HCT116 (cell line): ENCODE data around the gene ERICH6B. TPM values are rescaled to one million over a fixed set of nuclear protein-coding genes. Genes with fewer than 3 reads are reported as not detected.

ENCODE experiments used
- ATAC-seq: fragments of 200-7000 bp; cut with Tn5 transposase; 2 replicates; pipeline ENCODE4 v1.9.1; 2020; ENCODE audit warnings: mild to moderate bottlenecking, moderate library complexity
- BruUV-seq: library from RNA; stranded (reverse); fragments of 400-500 nt; replicated peaks from 2 replicates; lab custom pipeline; 2021; lab: Mats Ljungman, UMichigan
- CTCF ChIA-PET: fragments of 300-600 bp; sonication (Branson Sonifier 250); formaldehyde crosslinking; loops from one replicate; lab custom pipeline; 2021; ENCODE audit warnings: antibody characterized with exemption; lab: Charles Lee
- POLR2A ChIA-PET: fragments of 300-600, 350-600 bp; sonication (Branson Sonifier 250); formaldehyde crosslinking; loops from one replicate; lab custom pipeline; 2021; ENCODE audit warnings: antibody characterized with exemption; lab: Charles Lee
- RAD21 ChIA-PET, 2 experiments: fragments of 300-600 bp; sonication (Branson Sonifier 250); formaldehyde crosslinking; loops; one replicate each; lab custom pipeline; 2023; ENCODE audit warnings: low total read pairs in 2 of 2; ENCODE audit not compliant: uncharacterized antibody in 2 of 2, unreplicated experiment in 2 of 2, low non-redundant PET in 1 of 2; lab: Charles Lee
- DNase-seq: peaks from one replicate; pipeline ENCODE4 v3.0.0-alpha.2; 2010; ENCODE audit warnings: low read depth, low spot score
- H2AFZ ChIP-seq: fragments of 200-600 bp; shearing (Covaris generic), sonication (generic); 2 replicates; pipeline ENCODE4 v1.6.1; 2017; ENCODE audit warnings: low read depth, mixed run types, mixed read lengths, antibody characterized with exemption, low read length; ENCODE audit not compliant: poor library complexity, severe bottlenecking
- H3K27ac ChIP-seq: 2 replicates; pipeline ENCODE4 v1.5.1; 2012; ENCODE audit warnings: low read depth, low read length
- H3K27me3 ChIP-seq: fragments of 200-600 bp; sonication (generic); 2 replicates; pipeline ENCODE4 v1.6.1; 2016; ENCODE audit warnings: mixed run types, low read length, mixed read lengths; ENCODE audit not compliant: insufficient read depth
- H3K36me3 ChIP-seq, 2 experiments: fragments of 200-500 bp in 1 of 2; fragments of 200-600 bp in 1 of 2; sonication (Bioruptor generic) in 1 of 2; sonication (generic) in 1 of 2; 2 replicates each; pipeline versions ENCODE4 v1.5.1 to v1.6.1; 2014 to 2016; ENCODE audit warnings: low read length in 2 of 2, inconsistent platforms in 1 of 2, mixed read lengths in 1 of 2, mixed run types in 1 of 2; ENCODE audit not compliant: insufficient read depth in 2 of 2, control insufficient read depth in 1 of 2
- H3K4me1 ChIP-seq, 2 experiments: fragments of 200-600 bp in 1 of 2; sonication (generic) in 1 of 2; 2 replicates each; pipeline versions ENCODE4 v1.5.1 to v1.6.1; 2012 to 2017; ENCODE audit warnings: low read length in 2 of 2, inconsistent platforms in 1 of 2, mild to moderate bottlenecking in 1 of 2, mixed read lengths in 1 of 2, mixed run types in 1 of 2, moderate library complexity in 1 of 2; ENCODE audit not compliant: insufficient read depth in 2 of 2, control insufficient read depth in 1 of 2
- H3K4me2 ChIP-seq: fragments of 200-600 bp; sonication (generic); 2 replicates; pipeline ENCODE4 v1.6.1; 2017; ENCODE audit warnings: mixed run types, low read length, mixed read lengths
- H3K4me3 ChIP-seq, 2 experiments: fragments of 200-600 bp in 1 of 2; sonication (generic) in 1 of 2; replicated peaks in 1 of 2; 2 replicates each; pipeline ENCODE4 v1.5.1; 2011 to 2016; ENCODE audit warnings: low read length in 2 of 2, control low read depth in 1 of 2, low read depth in 1 of 2, mild to moderate bottlenecking in 1 of 2, mixed read lengths in 1 of 2, mixed run types in 1 of 2
- H3K79me2 ChIP-seq: fragments of 200-600 bp; sonication (generic); 2 replicates; pipeline ENCODE4 v1.6.1; 2017; ENCODE audit warnings: mild to moderate bottlenecking, mixed run types, low read length, moderate library complexity, mixed read lengths; ENCODE audit not compliant: insufficient read depth
- H3K9ac ChIP-seq: fragments of 200-600 bp; sonication (generic); 2 replicates; pipeline ENCODE4 v1.6.1; 2016; ENCODE audit warnings: low read length, mixed read lengths
- H3K9me2 ChIP-seq: fragments of 200-600 bp; sonication (generic), shearing (Covaris generic); 2 replicates; pipeline ENCODE4 v1.6.1; 2017; ENCODE audit warnings: mixed run types, mild to moderate bottlenecking, moderate library complexity; ENCODE audit not compliant: insufficient read depth
- H3K9me3 ChIP-seq, 2 experiments: fragments of 200-500 bp in 1 of 2; fragments of 200-600 bp in 1 of 2; sonication (Bioruptor generic) in 1 of 2; sonication (generic) in 1 of 2; 2 replicates each; pipeline ENCODE4 v1.6.1; 2014 to 2017; ENCODE audit warnings: low read length in 2 of 2, mixed read lengths in 2 of 2, inconsistent platforms in 1 of 2, low read depth in 1 of 2, mild to moderate bottlenecking in 1 of 2, mixed run types in 1 of 2, moderate library complexity in 1 of 2; ENCODE audit not compliant: control insufficient read depth in 1 of 2, insufficient read depth in 1 of 2
- H4K20me1 ChIP-seq: fragments of 200-600 bp; sonication (generic), shearing (Covaris generic); 2 replicates; pipeline ENCODE4 v1.6.1; 2017; ENCODE audit warnings: mixed run types, mild to moderate bottlenecking, moderate library complexity; ENCODE audit not compliant: insufficient read depth
- CBX3 ChIP-seq: IDR thresholded peaks from 2 replicates; pipeline ENCODE4 v1.6.1; 2012; ENCODE audit warnings: low read depth
- CEBPB ChIP-seq: IDR thresholded peaks from 2 replicates; pipeline ENCODE4 v1.6.1; 2012; ENCODE audit warnings: low read depth
- EGR1 ChIP-seq: IDR thresholded peaks from 2 replicates; pipeline ENCODE4 v1.6.1; 2012; ENCODE audit warnings: low read depth
- FOSL1 ChIP-seq: IDR thresholded peaks from 2 replicates; pipeline ENCODE4 v1.6.1; 2012; ENCODE audit warnings: low read depth
- POLR2A ChIP-seq: IDR thresholded peaks from 2 replicates; pipeline ENCODE4 v1.7.0; 2011; ENCODE audit warnings: borderline replicate concordance; ENCODE audit not compliant: insufficient read depth, insufficient read length; ENCODE audit errors: extremely low read depth
- RAD21 ChIP-seq: IDR thresholded peaks from 2 replicates; pipeline ENCODE4 v1.6.1; 2012; ENCODE audit warnings: low read depth, mild to moderate bottlenecking
- SRF ChIP-seq: IDR thresholded peaks from 2 replicates; pipeline ENCODE4 v1.6.1; 2012; ENCODE audit warnings: low read depth
- TCF7L2 ChIP-seq: IDR thresholded peaks from 2 replicates; pipeline ENCODE4 v1.7.0; 2011; ENCODE audit warnings: borderline replicate concordance, inconsistent platforms; ENCODE audit not compliant: insufficient read depth, insufficient read length; ENCODE audit errors: extremely low read depth
- YY1 ChIP-seq: IDR thresholded peaks from 2 replicates; pipeline ENCODE4 v1.6.1; 2011; ENCODE audit warnings: low read length, low read depth, moderate library complexity, mild to moderate bottlenecking; ENCODE audit not compliant: insufficient replicate concordance; ENCODE audit errors: extremely low read depth
- ZBTB33 ChIP-seq: IDR thresholded peaks from 2 replicates; pipeline ENCODE4 v1.6.1; 2011; ENCODE audit warnings: mild to moderate bottlenecking, low read length, moderate library complexity; ENCODE audit not compliant: insufficient replicate concordance; ENCODE audit errors: extremely low read depth
- ZFX ChIP-seq: fragments of 450-650 bp; IDR thresholded peaks from 2 replicates; pipeline ENCODE4 v1.6.1; 2017
- intact Hi-C: fragments of 100-400 bp; cut with micrococcal nuclease; formaldehyde crosslinking; loops from 2 replicates; pipeline ENCODE4 v1.10.0; 2022
- total RNA-seq: library from RNA; stranded (reverse); gene quantifications from one replicate; pipeline ENCODE4 v1.2.1, GENCODE V29; 2021; ENCODE audit not compliant: unreplicated experiment
- TF ChIP-seq, protein P1 (sequence below): IDR thresholded peaks from 2 replicates; pipeline ENCODE4 v1.6.1; 2012
- TF ChIP-seq, protein P2 (sequence below): IDR thresholded peaks from 2 replicates; pipeline ENCODE4 v1.6.1; 2012
- TF ChIP-seq, protein P3 (sequence below), 3 experiments: fragments of 200-600 bp in 1 of 3; sonication (generic) in 1 of 3; IDR thresholded peaks in 2 of 3; conservative IDR thresholded peaks in 1 of 3; 2 replicates each; pipeline ENCODE4 v1.5.1; 2012 to 2017; ENCODE audit warnings: low read depth in 2 of 3, low read length in 2 of 3, antibody characterized with exemption in 1 of 3, borderline replicate concordance in 1 of 3, control low read depth in 1 of 3, mild to moderate bottlenecking in 1 of 3, mixed read lengths in 1 of 3, mixed run types in 1 of 3, moderate library complexity in 1 of 3; ENCODE audit not compliant: insufficient read depth in 1 of 3
- TF ChIP-seq, protein P4 (sequence below): IDR thresholded peaks from 2 replicates; pipeline ENCODE4 v1.6.1; 2012; ENCODE audit warnings: low read depth

Gene ERICH6B
- total RNA-seq, 1 experiment from 2014 or later, result not detected

GRCh38 chr13:45604892-45605291 lies 10.6 kb downstream of the ERICH6B start (continued):
- TF ChIP-seq ZBTB33 (no peak), RAD21 (no peak), POLR2A (no peak)
- TF ChIP-seq, protein P1, sequence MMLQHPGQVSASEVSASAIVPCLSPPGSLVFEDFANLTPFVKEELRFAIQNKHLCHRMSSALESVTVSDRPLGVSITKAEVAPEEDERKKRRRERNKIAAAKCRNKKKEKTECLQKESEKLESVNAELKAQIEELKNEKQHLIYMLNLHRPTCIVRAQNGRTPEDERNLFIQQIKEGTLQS, result no peak
- TF ChIP-seq, all 23 proteins: peak for 0

GRCh38 chr13:45603338-45603737 lies 12.2 kb downstream of the ERICH6B start:
- H3K36me3 ChIP-seq, result no peaks in the 10 kb centered on the region
- no peaks in the 10 kb centered on the region for H3K9me3 ChIP-seq
- H3K4me1 ChIP-seq, result no peaks in the 10 kb centered on the region
- no peak overlapping the region for H3K4me2 ChIP-seq
- H4K20me1 ChIP-seq, result no peaks in the 10 kb centered on the region
- BruUV-seq, result no TSS peak
- H2AFZ ChIP-seq, result no peak overlapping the region
- H3K9me2 ChIP-seq, result no peaks in the 10 kb centered on the region
- ATAC-seq (no peak), DNase-seq (no peak)
- POLR2A ChIA-PET, result no interaction called here
- intact Hi-C loops, result no loop called here
- no peak overlapping the region for H3K27ac ChIP-seq
- RAD21 ChIA-PET, result no interaction called here
- H3K27me3 ChIP-seq, result peaks cover 49% of the 10 kb centered on the region
- no peaks in the 10 kb centered on the region for H3K79me2 ChIP-seq
- CTCF ChIA-PET, result no interaction called here
- H3K9ac ChIP-seq, result no peak overlapping the region
- H3K4me3 ChIP-seq, result no peak overlapping the region
- no peak for TF ChIP-seq EGR1
- TF ChIP-seq CEBPB, result no peak
- TF ChIP-seq FOSL1, result no peak
- TF ChIP-seq, protein P2, sequence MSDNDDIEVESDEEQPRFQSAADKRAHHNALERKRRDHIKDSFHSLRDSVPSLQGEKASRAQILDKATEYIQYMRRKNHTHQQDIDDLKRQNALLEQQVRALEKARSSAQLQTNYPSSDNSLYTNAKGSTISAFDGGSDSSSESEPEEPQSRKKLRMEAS, result no peak
- no peak for TF ChIP-seq SRF
- TF ChIP-seq ZBTB33, result no peak
- no peak for TF ChIP-seq CBX3
- TF ChIP-seq, protein P3, sequence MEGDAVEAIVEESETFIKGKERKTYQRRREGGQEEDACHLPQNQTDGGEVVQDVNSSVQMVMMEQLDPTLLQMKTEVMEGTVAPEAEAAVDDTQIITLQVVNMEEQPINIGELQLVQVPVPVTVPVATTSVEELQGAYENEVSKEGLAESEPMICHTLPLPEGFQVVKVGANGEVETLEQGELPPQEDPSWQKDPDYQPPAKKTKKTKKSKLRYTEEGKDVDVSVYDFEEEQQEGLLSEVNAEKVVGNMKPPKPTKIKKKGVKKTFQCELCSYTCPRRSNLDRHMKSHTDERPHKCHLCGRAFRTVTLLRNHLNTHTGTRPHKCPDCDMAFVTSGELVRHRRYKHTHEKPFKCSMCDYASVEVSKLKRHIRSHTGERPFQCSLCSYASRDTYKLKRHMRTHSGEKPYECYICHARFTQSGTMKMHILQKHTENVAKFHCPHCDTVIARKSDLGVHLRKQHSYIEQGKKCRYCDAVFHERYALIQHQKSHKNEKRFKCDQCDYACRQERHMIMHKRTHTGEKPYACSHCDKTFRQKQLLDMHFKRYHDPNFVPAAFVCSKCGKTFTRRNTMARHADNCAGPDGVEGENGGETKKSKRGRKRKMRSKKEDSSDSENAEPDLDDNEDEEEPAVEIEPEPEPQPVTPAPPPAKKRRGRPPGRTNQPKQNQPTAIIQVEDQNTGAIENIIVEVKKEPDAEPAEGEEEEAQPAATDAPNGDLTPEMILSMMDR (IDR thresholded peaks at IDR 0.05 in 2 of 3, conservative IDR thresholded peaks at IDR 0.05 in 1 of 3; ENCODE audit: borderline replicate concordance in 1 of 3, insufficient read depth in 1 of 3, low read depth in 2 of 3, low read length in 2 of 3), result no peak
- TF ChIP-seq, protein P4, sequence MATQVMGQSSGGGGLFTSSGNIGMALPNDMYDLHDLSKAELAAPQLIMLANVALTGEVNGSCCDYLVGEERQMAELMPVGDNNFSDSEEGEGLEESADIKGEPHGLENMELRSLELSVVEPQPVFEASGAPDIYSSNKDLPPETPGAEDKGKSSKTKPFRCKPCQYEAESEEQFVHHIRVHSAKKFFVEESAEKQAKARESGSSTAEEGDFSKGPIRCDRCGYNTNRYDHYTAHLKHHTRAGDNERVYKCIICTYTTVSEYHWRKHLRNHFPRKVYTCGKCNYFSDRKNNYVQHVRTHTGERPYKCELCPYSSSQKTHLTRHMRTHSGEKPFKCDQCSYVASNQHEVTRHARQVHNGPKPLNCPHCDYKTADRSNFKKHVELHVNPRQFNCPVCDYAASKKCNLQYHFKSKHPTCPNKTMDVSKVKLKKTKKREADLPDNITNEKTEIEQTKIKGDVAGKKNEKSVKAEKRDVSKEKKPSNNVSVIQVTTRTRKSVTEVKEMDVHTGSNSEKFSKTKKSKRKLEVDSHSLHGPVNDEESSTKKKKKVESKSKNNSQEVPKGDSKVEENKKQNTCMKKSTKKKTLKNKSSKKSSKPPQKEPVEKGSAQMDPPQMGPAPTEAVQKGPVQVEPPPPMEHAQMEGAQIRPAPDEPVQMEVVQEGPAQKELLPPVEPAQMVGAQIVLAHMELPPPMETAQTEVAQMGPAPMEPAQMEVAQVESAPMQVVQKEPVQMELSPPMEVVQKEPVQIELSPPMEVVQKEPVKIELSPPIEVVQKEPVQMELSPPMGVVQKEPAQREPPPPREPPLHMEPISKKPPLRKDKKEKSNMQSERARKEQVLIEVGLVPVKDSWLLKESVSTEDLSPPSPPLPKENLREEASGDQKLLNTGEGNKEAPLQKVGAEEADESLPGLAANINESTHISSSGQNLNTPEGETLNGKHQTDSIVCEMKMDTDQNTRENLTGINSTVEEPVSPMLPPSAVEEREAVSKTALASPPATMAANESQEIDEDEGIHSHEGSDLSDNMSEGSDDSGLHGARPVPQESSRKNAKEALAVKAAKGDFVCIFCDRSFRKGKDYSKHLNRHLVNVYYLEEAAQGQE, result no peak
- TF ChIP-seq ZFX, result no peak
- no peak for TF ChIP-seq POLR2A
- TF ChIP-seq TCF7L2, result no peak
- no peak for TF ChIP-seq YY1
